Esophagus squamous epithelium (tissue), 5 donors: ENCODE data around the gene PLXNB1. TPM values are rescaled to one million over a fixed set of nuclear protein-coding genes. Genes with fewer than 3 reads are reported as not detected.
A peak's percentile ranks its signal among the peaks of the same experiment; 100 is the strongest.

Experiments
- DNase-seq: peaks from one replicate; lab custom pipeline; 2025; lab: John Stamatoyannopoulos, UW
- H3K27ac ChIP-seq, 4 donors: fragments of 200-600 bp; sonication (generic); one replicate each; pipeline ENCODE4 v1.5.1; 2016 to 2019; ENCODE audit warnings: mild to moderate bottlenecking in 1 of 4
- H3K27me3 ChIP-seq, 4 donors: fragments of 200-600 bp; sonication (generic); 1 replicate in 3 of 4; 2 replicates in 1 of 4; pipeline versions ENCODE4 v1.5.1 to v1.6.0; 2017 to 2021; ENCODE audit warnings: antibody characterized with exemption in 1 of 4
- H3K36me3 ChIP-seq, 3 donors: fragments of 200-600 bp; sonication (generic); one replicate each; pipeline ENCODE4 v1.5.1; 2016 to 2019
- H3K4me1 ChIP-seq, 3 donors: fragments of 200-600 bp; sonication (generic); one replicate each; pipeline ENCODE4 v1.5.1; 2017 to 2019
- H3K4me3 ChIP-seq, 4 donors: fragments of 200-600 bp; sonication (generic); 1 replicate in 3 of 4; 2 replicates in 1 of 4; pipeline ENCODE4 v1.5.1; 2016 to 2019; ENCODE audit warnings: mild to moderate bottlenecking in 2 of 4, moderate library complexity in 1 of 4
- H3K9me3 ChIP-seq, 3 donors: fragments of 200-600 bp; sonication (generic); one replicate each; pipeline ENCODE4 v1.5.1; 2016 to 2019
- POLR2A ChIP-seq, 4 donors: fragments of 450-650 bp; IDR thresholded peaks; one replicate each; pipeline ENCODE4 v1.6.1; 2017; ENCODE audit warnings: antibody characterized with exemption in 4 of 4, mild to moderate bottlenecking in 4 of 4, moderate library complexity in 3 of 4
- WGBS, 2 donors: methylation state at CpG; one replicate each; pipeline ENCODE4 v1.1.5; 2018; 5-methylcytosine and 5-hydroxymethylcytosine counted together
- intact Hi-C: fragments of 100-400 bp; cut with DNase I; formaldehyde crosslinking; loops from one replicate; pipeline ENCODE4 v1.15.0; 2022
- total RNA-seq, 4 donors: library from RNA; depleted of rRNA; stranded (reverse); fragments of >200 nt; gene quantifications; one replicate each; pipeline ENCODE4 v1.1.0, GENCODE V29; 2016
- TF ChIP-seq, protein P1 (sequence below), 6 experiments: fragments of 450-650 bp in 4 of 6; fragments of 200-600 bp in 2 of 6; sonication (generic) in 2 of 6; IDR thresholded peaks; one replicate each; pipeline ENCODE4 v1.5.1; 2016 to 2019; ENCODE audit warnings: antibody characterized with exemption in 6 of 6, mild to moderate bottlenecking in 4 of 6, moderate library complexity in 4 of 6
- donor health status: DM: yes; HTN: yes; CAD: no.

Gene PLXNB1
- total RNA-seq, 4 donors from 2014 or later: 57.7 to 215 (median 128) TPM

DNA sequence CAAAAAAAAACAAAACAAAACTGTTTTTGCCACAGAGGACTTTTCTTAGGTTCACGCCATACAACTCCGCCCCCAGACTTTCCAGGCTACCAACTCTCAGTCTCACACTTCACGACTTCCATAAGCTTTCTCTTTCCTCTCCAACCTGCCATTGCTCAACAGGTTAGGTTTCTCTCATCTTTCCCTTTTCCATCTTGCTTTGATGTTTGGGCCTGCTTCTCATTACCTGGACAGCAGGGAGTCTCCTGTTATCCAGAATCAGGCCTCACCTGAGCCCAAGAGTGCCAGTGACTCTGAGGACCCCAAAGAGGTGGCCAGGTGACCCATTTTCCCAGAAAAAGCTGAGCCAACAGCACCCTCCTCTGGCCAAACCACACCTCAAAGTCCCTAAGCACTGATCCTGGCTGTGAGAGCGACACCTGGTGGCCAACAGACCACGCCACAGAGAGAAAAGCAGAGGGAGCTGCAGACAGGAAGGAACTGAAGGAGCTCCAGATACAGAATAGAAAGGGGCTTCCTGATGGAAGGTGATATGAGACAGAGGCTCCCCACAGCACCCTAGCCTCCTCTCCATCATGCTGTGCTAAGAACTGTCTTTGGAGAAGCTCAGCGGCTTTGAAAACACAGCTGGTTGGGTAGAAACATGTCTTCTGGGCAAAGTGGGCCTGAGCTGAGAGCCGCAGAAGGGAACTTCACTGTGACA, 6.0 kb upstream of the PLXNB1 start:
- DNase-seq: no peak
- 22 to 31% methylated on average over 7 of the region's 7 CpGs for WGBS, 2 donors
- H3K27me3 ChIP-seq: no peaks in the 10 kb centered on the region
- peak overlapping the region; percentile 95 to 98 (median 96) for H3K27ac ChIP-seq
- TF ChIP-seq, protein P1, sequence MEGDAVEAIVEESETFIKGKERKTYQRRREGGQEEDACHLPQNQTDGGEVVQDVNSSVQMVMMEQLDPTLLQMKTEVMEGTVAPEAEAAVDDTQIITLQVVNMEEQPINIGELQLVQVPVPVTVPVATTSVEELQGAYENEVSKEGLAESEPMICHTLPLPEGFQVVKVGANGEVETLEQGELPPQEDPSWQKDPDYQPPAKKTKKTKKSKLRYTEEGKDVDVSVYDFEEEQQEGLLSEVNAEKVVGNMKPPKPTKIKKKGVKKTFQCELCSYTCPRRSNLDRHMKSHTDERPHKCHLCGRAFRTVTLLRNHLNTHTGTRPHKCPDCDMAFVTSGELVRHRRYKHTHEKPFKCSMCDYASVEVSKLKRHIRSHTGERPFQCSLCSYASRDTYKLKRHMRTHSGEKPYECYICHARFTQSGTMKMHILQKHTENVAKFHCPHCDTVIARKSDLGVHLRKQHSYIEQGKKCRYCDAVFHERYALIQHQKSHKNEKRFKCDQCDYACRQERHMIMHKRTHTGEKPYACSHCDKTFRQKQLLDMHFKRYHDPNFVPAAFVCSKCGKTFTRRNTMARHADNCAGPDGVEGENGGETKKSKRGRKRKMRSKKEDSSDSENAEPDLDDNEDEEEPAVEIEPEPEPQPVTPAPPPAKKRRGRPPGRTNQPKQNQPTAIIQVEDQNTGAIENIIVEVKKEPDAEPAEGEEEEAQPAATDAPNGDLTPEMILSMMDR (IDR thresholded peaks at IDR 0.05): peak; percentile 99 to 100 (median 100)
- no peak for TF ChIP-seq POLR2A (IDR thresholded peaks at IDR 0.05)
- intact Hi-C loops: loop anchor here (2.0 to 5.0 kb wide), 3 partner anchors 37 to 244 kb away; no protein-coding TSS in a partner anchor
- peaks cover 0 to 11% (median 0%) of the 10 kb centered on the region in 3 donors for H3K36me3 ChIP-seq
- no peak overlapping the region for H3K4me3 ChIP-seq
- H3K9me3 ChIP-seq: no peaks in the 10 kb centered on the region
- H3K4me1 ChIP-seq: peaks cover 45 to 74% (median 60%) of the 10 kb centered on the region in 3 donors

DNA sequence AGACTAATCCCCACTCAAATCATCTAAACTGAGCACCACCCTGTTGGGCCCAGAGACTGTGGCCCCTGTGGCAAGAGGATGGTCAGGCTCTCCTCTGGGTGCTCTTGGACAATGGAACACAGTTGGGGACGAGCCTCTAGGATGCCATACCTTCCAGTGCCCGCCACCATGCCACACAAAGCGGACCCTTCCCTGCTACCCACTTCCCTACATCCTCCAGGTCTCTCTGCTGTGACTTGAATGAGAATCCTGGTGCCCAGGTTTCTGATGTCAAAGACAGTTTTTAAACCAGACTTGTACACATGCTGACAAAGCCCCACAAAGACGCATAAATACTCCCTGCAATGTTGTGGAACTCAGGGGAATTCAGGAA, 5.3 kb upstream of the PLXNB1 start:
- peaks cover 51 to 78% (median 66%) of the 10 kb centered on the region in 3 donors for H3K4me1 ChIP-seq
- H3K27me3 ChIP-seq: no peaks in the 10 kb centered on the region
- no peak for DNase-seq
- no peak overlapping the region for H3K4me3 ChIP-seq
- H3K27ac ChIP-seq: peak overlapping the region; percentile 95 to 98 (median 96)
- H3K36me3 ChIP-seq: peaks cover 0 to 11% (median 0%) of the 10 kb centered on the region in 3 donors
- H3K9me3 ChIP-seq: no peaks in the 10 kb centered on the region
- 80 to 94% methylated on average over 1 to 3 of the region's 4 CpGs for WGBS, 2 donors
- TF ChIP-seq, protein P1 (IDR thresholded peaks at IDR 0.05): no peak
- no peak for TF ChIP-seq POLR2A (IDR thresholded peaks at IDR 0.05)
- intact Hi-C loops: loop anchor here (2.0 to 5.0 kb wide), 2 partner anchors 162 to 243 kb away; no protein-coding TSS in a partner anchor

DNA sequence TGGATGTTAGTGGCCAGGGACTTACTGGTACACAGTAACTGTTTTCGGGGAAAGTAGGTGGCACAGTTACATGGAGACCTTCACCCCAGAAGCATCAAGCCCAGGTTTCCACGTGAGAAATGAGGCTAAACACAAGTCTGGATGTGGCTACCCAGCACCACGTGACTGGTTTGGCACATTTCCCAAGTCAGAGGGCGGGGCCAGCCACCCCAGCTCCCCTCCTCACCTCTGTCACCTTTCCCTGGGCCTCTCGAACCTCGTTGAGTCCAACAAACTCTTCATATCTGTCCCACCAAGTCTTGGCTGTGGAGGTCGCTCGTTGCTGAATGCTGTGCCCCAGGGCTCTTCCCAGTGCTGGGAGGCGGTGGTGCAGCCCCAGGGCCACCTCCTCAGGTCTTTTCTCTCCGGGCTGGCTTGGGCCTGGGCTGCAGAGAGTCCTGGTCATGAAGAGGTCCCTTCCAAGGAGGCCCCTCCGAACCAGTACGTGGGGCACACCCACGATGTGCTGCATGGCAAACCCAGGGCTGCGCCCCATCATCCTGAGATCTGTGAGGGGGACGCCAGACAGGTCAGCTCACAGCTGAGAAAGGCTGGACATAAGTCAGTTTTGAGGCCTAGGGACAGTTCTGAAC, 4.8 kb upstream of the PLXNB1 start:
- Histone ChIP-seq H3K9me3 (no peaks in the 10 kb centered on the region), H3K4me3 (no peak overlapping the region), H3K4me1 (peaks cover 56 to 82% (median 68%) of the 10 kb centered on the region in 3 donors), H3K36me3 (peaks cover 0 to 11% (median 0%) of the 10 kb centered on the region in 3 donors), H3K27me3 (no peaks in the 10 kb centered on the region), H3K27ac (peak overlapping the region; percentile 95 to 98 (median 96))
- no peak for DNase-seq
- TF ChIP-seq POLR2A (IDR thresholded peaks at IDR 0.05): no peak
- TF ChIP-seq, protein P1 (IDR thresholded peaks at IDR 0.05): no peak
- 27 to 65% methylated on average over 10 to 14 of the region's 15 CpGs for WGBS, 2 donors
- intact Hi-C loops: loop anchor here (2.0 to 5.0 kb wide), 2 partner anchors 162 to 242 kb away; no protein-coding TSS in a partner anchor

DNA sequence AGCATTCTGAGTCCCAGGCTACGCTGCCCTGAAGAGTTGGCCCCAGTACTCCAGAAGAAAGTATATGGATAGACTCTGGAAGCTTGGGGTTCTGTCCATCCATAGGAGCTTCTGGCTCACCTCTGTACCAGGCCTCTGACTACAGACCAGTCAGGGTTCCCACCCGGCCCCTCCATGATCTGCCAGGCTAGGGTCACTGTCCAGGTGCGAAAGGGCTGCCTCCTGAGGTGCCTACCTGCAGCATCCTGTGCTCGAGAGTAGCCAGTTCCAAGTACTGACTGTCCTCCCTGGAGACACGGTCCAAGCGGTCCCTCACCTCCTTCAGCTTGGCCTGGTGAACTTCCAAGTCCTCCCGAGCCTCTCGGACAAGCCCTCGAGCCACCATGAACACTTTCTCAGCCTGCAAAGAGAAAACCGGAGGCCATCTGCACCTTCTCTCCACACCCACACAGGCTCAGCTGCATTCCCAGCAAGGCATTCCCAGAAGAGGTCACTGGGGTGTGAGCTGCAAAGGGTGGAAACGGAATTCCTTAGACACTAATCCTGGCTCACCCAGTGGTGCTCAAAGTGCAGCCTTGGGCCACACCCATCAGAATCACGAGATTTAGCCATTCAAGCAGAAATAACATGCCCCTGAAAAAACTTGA, 3.7 kb upstream of the PLXNB1 start:
- intact Hi-C loops: loop anchor here (2.0 kb wide), 1 partner anchor 161 kb away; no protein-coding TSS in a partner anchor

More for the DNA sequence above, 3.7 kb upstream of the PLXNB1 start:
- peak overlapping the region; percentile 1 to 52 (median 23) for H3K4me3 ChIP-seq
- WGBS, 2 donors: 27 to 52% methylated on average over 6 to 8 of the region's 12 CpGs
- peak overlapping the region; percentile 95 to 98 (median 96) for H3K27ac ChIP-seq
- no peak for DNase-seq
- peaks cover 0 to 11% (median 0%) of the 10 kb centered on the region in 3 donors for H3K36me3 ChIP-seq
- peaks cover 52 to 74% (median 59%) of the 10 kb centered on the region in 3 donors for H3K4me1 ChIP-seq
- no peaks in the 10 kb centered on the region for H3K9me3 ChIP-seq
- no peaks in the 10 kb centered on the region for H3K27me3 ChIP-seq
- TF ChIP-seq, protein P1 (IDR thresholded peaks at IDR 0.05): no peak
- peak in 1 of 4 donors; percentile 21 for TF ChIP-seq POLR2A (IDR thresholded peaks at IDR 0.05)
